HG03378 (cell line): ENCODE data around the gene KIN.
"Not testable (repeated sequence)": the region's sequence is repeated elsewhere in the genome, so short reads cannot be mapped to it uniquely, and the experiment has no call there.

ENCODE experiments used
- ATAC-seq: cut with Tn5 transposase; IDR thresholded peaks from one replicate; pipeline ENCODE4 v1.9.1; 2021; ENCODE audit warnings: mild to moderate bottlenecking, moderate library complexity; ENCODE audit not compliant: unreplicated experiment

KIN gene

GRCh38 chr10:7738536-7739407 lies 49.0 kb downstream of the KIN start:
- no peak for ATAC-seq

GRCh38 chr10:7734821-7735220 lies 53.0 kb downstream of the KIN start:
- ATAC-seq = no peak

GRCh38 chr10:7722927-7723529 lies 64.8 kb downstream of the KIN start:
- ATAC-seq = no peak

GRCh38 chr10:7720478-7720877 lies 67.3 kb downstream of the KIN start:
- ATAC-seq = no peak

- ATAC-seq = no peak
These were observed 69.1 kb downstream of the KIN start for GRCh38 chr10:7718685-7719084.

GRCh38 chr10:7717767-7718166 lies 70.0 kb downstream of the KIN start:
- no peak for ATAC-seq

- no peak for ATAC-seq
These were observed 72.3 kb downstream of the KIN start for GRCh38 chr10:7715515-7715914.

GRCh38 chr10:7711075-7711474 lies 76.7 kb downstream of the KIN start:
- ATAC-seq = not testable (repeated sequence)

GRCh38 chr10:7710446-7710845 lies 77.3 kb downstream of the KIN start:
- no peak for ATAC-seq

- ATAC-seq = no peak
These were observed 79.0 kb downstream of the KIN start for GRCh38 chr10:7708832-7709231.

- ATAC-seq = no peak
These were observed 79.8 kb downstream of the KIN start for GRCh38 chr10:7707858-7708622.

- ATAC-seq = no peak
These were observed 80.7 kb downstream of the KIN start for GRCh38 chr10:7707102-7707501.

- ATAC-seq = no peak
These were observed 81.2 kb downstream of the KIN start for GRCh38 chr10:7706534-7707073.

GRCh38 chr10:7705341-7705740 lies 82.5 kb downstream of the KIN start:
- ATAC-seq = no peak

GRCh38 chr10:7704071-7705016 lies 83.4 kb downstream of the KIN start:
- no peak for ATAC-seq

- no peak for ATAC-seq
These were observed 84.7 kb downstream of the KIN start, which contains the start of gene ITIH2 for GRCh38 chr10:7703140-7703539. TSS of gene ITIH2 (plus strand) at chr10:7703316. CDS start at chr10:7703435, 119 bp downstream.

- no peak for ATAC-seq
These were observed 85.4 kb downstream of the KIN start for GRCh38 chr10:7702288-7702812.

- ATAC-seq = no peak
These were observed 86.5 kb downstream of the KIN start for GRCh38 chr10:7701158-7701742.
